HepG2 (cell line): ENCODE results near the gene APOM. TPM values are rescaled to one million over a fixed set of nuclear protein-coding genes. Genes with fewer than 3 reads are reported as not detected.

Experiments used
- AGO2 ChIP-seq: fragments of 200-400 bp; formaldehyde crosslinking; optimal IDR thresholded peaks from 2 replicates; pipeline ENCODE3; 2017; ENCODE audit warnings: mild to moderate bottlenecking, low read depth, low read length, moderate library complexity
- BORCS8-MEF2B ChIP-seq: sonication (generic); formaldehyde crosslinking; IDR thresholded peaks from 2 replicates; pipeline ENCODE4 v1.8.0; 2022; ENCODE audit warnings: mild to moderate bottlenecking, missing genetic modification reagents
- CC2D1A ChIP-seq: sonication (generic); formaldehyde crosslinking; IDR thresholded peaks from 2 replicates; pipeline ENCODE4 v1.8.1; 2023; ENCODE audit warnings: mild to moderate bottlenecking, missing genetic modification reagents
- CEBPG ChIP-seq: IDR thresholded peaks from 2 replicates; pipeline ENCODE4 v1.6.1; 2016
- DR1 ChIP-seq: sonication (generic); formaldehyde crosslinking; IDR thresholded peaks from 2 replicates; pipeline ENCODE4 v1.8.0; 2021; ENCODE audit warnings: mild to moderate bottlenecking, missing genetic modification reagents, inconsistent platforms
- LCORL ChIP-seq, 2 experiments: fragments of 450-650 bp in 1 of 2; sonication (generic) in 1 of 2; formaldehyde crosslinking in 1 of 2; IDR thresholded peaks; 2 replicates each; pipeline versions ENCODE4 v1.5.0 to v1.6.1; 2017 to 2020; ENCODE audit warnings: antibody characterized with exemption in 1 of 2, missing genetic modification reagents in 1 of 2
- MXD3 ChIP-seq: IDR thresholded peaks from 2 replicates; pipeline ENCODE4 v1.6.1; 2016; ENCODE audit warnings: mild to moderate bottlenecking, missing biosample characterization, missing genetic modification reagents
- POGK ChIP-seq: sonication (generic); formaldehyde crosslinking; conservative IDR thresholded peaks from 2 replicates; pipeline ENCODE4 v1.8.0; 2022; ENCODE audit warnings: mild to moderate bottlenecking, moderate library complexity, missing genetic modification reagents
- RBM39 ChIP-seq: fragments of 200-400 bp; formaldehyde crosslinking; IDR thresholded peaks from one replicate; pipeline ENCODE4 v1.6.1; 2018; ENCODE audit warnings: antibody characterized with exemption, mild to moderate bottlenecking, low read depth, low read length; ENCODE audit not compliant: poor library complexity, severe bottlenecking
- SALL1 ChIP-seq: sonication (generic); formaldehyde crosslinking; IDR thresholded peaks from 2 replicates; pipeline ENCODE4 v1.8.0; 2022; ENCODE audit warnings: mild to moderate bottlenecking, missing genetic modification reagents
- SNRNP70 ChIP-seq: fragments of 200-400 bp; formaldehyde crosslinking; IDR thresholded peaks from 2 replicates; pipeline ENCODE4 v1.6.1; 2017; ENCODE audit warnings: mild to moderate bottlenecking, low read depth, low read length, moderate library complexity
- SRY ChIP-seq: sonication (generic); formaldehyde crosslinking; IDR thresholded peaks from 2 replicates; pipeline ENCODE4 v1.8.0; 2022; ENCODE audit warnings: mild to moderate bottlenecking, missing genetic modification reagents
- ZNF207 ChIP-seq: fragments of 450-650 bp; IDR thresholded peaks from 2 replicates; pipeline ENCODE4 v1.6.1; 2016; ENCODE audit warnings: antibody characterized with exemption, borderline replicate concordance
- ZNF280B ChIP-seq: sonication (generic); formaldehyde crosslinking; IDR thresholded peaks from 2 replicates; pipeline ENCODE4 v1.5.0; 2020; ENCODE audit warnings: missing genetic modification reagents, mild to moderate bottlenecking, borderline replicate concordance
- ZNF431 ChIP-seq: sonication (generic); formaldehyde crosslinking; IDR thresholded peaks from 2 replicates; pipeline ENCODE4 v1.9.0; 2022; ENCODE audit warnings: missing genetic modification reagents, low read depth, mild to moderate bottlenecking, borderline replicate concordance
- ZNF556 ChIP-seq: sonication (generic); formaldehyde crosslinking; IDR thresholded peaks from 2 replicates; pipeline ENCODE4 v1.4.0; 2020; ENCODE audit warnings: mild to moderate bottlenecking, missing genetic modification reagents, borderline replicate concordance
- ZNF704 ChIP-seq: sonication (generic); formaldehyde crosslinking; IDR thresholded peaks from 2 replicates; pipeline ENCODE4 v1.8.1; 2023; ENCODE audit warnings: mild to moderate bottlenecking, inconsistent platforms, moderate library complexity, missing genetic modification reagents, borderline replicate concordance
- ZNF883 ChIP-seq: sonication (generic); formaldehyde crosslinking; IDR thresholded peaks from 2 replicates; pipeline ENCODE4 v1.5.1; 2020; ENCODE audit warnings: mild to moderate bottlenecking, missing genetic modification reagents; ENCODE audit errors: not compliant biosample characterization
- polyA plus RNA-seq, 8 experiments: library from polyadenylated mRNA; depleted of rRNA in 3 of 8; stranded (reverse) in 7 of 8; unstranded in 1 of 8; fragments of >200 nt; fragmentation: Illumina TruSeq in 4 of 8; extraction: Trizol in 4 of 8; gene quantifications; 2 replicates each; pipeline versions ENCODE4 v1.2.1 to v1.2.3, GENCODE V29; 2011 to 2016; ENCODE audit warnings: low read depth in 4 of 8, missing spikeins in 1 of 8, mixed read lengths in 1 of 8; ENCODE audit not compliant: insufficient read depth in 1 of 8
- total RNA-seq, 5 experiments: library from RNA; depleted of rRNA; stranded (reverse); fragments of >200 nt; fragmentation: Illumina TruSeq; extraction: Trizol; gene quantifications; 2 replicates each; pipeline ENCODE4 v1.2.3, GENCODE V29; 2016; ENCODE audit warnings: low read depth in 1 of 5

Gene APOM
- total and polyA plus RNA-seq, 2 of the 13 experiments (the other 11 are each of a cell fraction or from before 2014, with no cell fraction given), result 98.2 to 1,140 TPM

- TF ChIP-seq POGK (0 out of 2 replicates have a peak, but pooled peaks have one; percentile 28), ZNF431 (CRISPR knock-in tag) (0 out of 2 replicates have a peak, but pooled peaks have one; percentile 15), ZNF883 (CRISPR knock-in tag) (peak; percentile 46), SRY (peak; percentile 71; the same call in 1 of the 2 replicates), RBM39 (peak; percentile 10), SALL1 (peak; percentile 57; the same call in 1 of the 2 replicates), ZNF704 (CRISPR knock-in tag) (no peak), ZNF280B (CRISPR knock-in tag) (peak; percentile 17; the same call in 1 of the 2 replicates), LCORL (IDR thresholded peaks at IDR 0.05) (no peak), LCORL (CRISPR knock-in tag; IDR thresholded peaks at IDR 0.05) (peak; percentile 55; the same call in 1 of the 2 replicates), AGO2 (peak; percentile 94), CEBPG (CRISPR knock-in tag) (no peak), MXD3 (CRISPR knock-in tag) (peak; percentile 18; the same call in 1 of the 2 replicates), BORCS8-MEF2B (CRISPR knock-in tag) (peak; percentile 53), ZNF556 (CRISPR knock-in tag) (0 out of 2 replicates have a peak, but pooled peaks have one; percentile 7), SNRNP70 (no peak), DR1 (CRISPR knock-in tag) (no peak), CC2D1A (CRISPR knock-in tag) (no peak), ZNF207 (no peak)
Observed at GRCh38 chr6:31658983-31659648, 3.4 kb downstream of the APOM start (continued).
